GM18519 (cell line): ENCODE measurements around the gene TAF10.

Experiments
- ATAC-seq: cut with Tn5 transposase; IDR thresholded peaks from one replicate; pipeline ENCODE4 v1.9.1; 2021; ENCODE audit warnings: mild to moderate bottlenecking, moderate library complexity; ENCODE audit not compliant: unreplicated experiment, low FRiP score

The TAF10 gene

DNA sequence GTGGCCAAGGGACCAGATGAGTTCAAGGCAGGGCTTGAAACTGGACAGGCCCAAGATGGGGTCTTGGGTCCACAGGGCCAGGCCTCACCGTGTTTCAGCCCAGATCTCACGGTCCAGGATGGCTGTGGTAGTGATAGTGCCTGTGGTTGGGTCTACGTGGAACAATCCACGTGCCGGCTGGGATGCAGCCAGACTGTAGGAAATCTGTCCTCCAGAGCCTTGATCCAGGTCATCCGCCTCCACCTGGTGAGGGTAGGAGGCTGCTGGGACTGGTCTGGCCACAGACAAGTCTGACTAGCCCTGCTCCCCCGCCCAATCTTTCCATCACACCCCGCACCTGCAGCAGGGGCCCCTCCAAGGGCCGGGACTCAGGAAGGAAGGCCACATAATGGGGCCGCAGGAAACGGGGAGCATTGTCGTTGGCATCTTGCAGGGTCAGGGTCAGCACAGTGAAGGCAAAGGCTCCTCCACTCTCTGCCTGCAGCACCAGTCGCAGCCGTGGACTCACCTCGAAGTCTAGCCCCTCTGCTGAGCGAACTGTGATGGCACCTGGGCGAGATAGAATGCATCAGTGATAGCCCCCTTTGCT lies 13.9 kb upstream of the TAF10 start:
- no peak for ATAC-seq

- ATAC-seq: no peak
These were observed 13.3 kb upstream of the TAF10 start for GRCh38 chr11:6625156-6625831.

- no peak for ATAC-seq
These were observed 11.7 kb upstream of the TAF10 start for GRCh38 chr11:6623391-6624363.

- ATAC-seq: no peak
These were observed 10.5 kb upstream of the TAF10 start for GRCh38 chr11:6622261-6623171.

DNA sequence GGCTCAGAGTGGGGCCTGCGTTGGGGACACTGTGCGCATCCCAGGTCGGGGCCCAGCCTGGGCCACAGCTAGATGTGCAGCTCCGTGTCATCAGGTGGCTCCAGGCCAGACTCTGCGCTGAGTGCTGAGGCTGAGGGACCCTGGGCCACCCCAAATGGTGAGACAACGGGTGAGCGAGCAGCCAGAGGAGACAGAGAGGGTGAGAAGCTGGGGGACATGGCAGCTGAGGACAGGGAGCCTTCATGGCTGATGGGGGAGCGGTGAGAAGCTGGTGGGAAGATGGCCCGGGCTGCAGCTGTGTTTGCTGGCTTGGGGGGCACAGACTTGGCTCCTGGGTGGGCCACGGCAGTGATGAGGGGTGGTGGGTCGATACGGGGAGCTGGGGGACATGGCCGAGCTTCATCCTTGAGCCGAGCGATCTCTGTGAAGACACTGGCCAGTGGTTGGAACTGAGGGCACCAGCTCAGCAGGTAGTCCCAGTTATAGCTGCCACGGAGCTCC lies 9.7 kb upstream of the TAF10 start:
- no peak for ATAC-seq

DNA sequence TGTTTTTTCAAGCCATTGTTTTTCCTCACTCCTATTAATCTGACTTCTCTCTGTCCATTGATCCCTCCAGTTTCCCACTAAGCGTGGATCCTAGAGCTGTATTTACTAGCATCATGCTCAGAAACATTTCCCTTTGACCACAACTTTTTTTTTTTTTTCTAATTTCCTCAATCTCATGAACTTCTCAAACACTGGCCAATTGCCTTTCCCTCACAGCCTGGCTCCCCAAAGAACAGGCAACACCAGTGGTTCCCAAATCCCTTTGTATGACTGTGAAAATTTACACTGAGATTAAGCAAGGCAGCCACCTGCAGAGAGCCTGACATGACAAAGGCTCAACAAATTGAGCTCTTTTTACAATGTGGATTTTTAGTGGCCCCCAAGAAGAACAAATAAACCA lies 8.6 kb upstream of the TAF10 start:
- no peak for ATAC-seq

DNA sequence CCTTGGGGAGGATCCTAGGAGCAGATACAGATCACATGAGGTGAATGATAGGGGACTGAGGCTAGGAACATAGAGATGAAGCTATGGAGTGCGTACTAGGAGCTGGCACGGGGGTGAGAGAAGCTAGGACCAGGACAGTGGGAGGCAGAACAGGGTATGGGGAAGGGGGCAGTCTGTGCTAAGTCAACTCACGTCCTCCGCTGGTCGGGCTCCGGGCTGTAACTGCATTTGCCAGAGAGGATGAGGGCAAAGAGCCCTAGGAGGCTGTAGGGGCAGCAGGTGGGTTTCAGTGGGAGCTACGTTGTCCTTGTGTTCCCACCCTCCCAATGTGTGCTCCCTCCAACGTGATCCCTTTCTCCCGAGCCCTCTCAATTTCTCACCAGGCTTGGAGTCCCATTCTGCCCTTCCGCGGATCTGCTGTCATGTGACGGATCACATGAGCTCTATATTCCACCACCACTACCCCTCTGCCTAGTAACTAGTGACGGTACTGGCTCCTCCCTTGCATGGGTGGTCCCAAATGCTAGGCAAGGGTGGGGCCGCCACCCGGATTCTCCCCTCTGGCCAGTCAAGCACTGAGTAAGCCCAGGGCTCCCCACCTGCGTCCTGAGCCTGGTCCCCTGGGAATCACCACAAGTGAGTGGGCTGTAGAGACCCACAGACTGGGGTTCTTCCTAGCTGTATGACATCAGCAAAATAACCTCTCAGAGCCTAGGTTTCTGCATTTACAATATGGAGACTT lies 7.2 kb upstream of the TAF10 start, which contains the start of gene TPP1:
Gene TPP1 (minus strand): TSS at position 419 of the 742 bp plus-strand sequence. CDS start 22 bp downstream, at position 397.
- ATAC-seq: peak; percentile 97

DNA sequence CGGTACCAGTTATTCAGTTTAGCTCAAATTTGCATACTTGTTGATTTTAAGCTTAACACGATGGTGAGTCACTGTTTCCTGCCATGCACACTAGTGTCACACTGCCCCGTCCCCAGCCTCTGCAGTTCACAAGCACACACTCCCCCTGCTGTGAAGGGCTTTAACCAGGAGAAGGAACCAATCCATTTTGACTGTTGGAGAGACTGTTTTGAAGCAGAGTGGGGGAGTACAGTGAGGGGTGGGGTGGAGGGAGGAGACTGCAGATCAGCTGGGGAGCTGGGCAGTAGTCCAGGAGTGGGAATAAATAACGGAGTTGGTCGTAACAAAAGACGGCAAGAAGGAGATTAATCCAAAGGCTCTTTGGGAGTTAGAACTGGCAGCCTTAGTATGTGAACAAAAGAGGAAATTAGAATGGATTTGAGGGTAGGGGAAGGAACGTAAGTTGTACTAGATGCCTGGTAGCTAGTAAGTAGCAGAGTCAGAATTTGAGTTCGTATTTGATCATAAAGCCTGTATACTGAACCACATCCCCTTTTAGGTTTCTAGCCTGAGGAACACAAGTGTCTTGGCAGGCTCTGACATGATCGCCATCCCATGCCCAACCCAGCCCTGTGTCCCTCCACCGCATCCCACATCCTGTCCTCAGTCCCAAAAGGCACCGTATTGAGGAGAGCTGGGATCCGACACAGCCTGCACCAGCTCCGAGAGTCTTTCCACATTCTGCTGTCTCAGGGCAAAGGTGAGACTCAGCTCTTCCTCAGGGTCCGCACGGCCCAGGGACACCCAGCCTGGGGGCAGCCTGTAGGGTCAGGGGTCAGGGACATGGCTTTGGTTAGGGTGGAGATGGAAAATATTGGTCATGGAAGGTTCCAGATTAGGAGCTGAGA lies 6.3 kb upstream of the TAF10 start:
- ATAC-seq: no peak

DNA sequence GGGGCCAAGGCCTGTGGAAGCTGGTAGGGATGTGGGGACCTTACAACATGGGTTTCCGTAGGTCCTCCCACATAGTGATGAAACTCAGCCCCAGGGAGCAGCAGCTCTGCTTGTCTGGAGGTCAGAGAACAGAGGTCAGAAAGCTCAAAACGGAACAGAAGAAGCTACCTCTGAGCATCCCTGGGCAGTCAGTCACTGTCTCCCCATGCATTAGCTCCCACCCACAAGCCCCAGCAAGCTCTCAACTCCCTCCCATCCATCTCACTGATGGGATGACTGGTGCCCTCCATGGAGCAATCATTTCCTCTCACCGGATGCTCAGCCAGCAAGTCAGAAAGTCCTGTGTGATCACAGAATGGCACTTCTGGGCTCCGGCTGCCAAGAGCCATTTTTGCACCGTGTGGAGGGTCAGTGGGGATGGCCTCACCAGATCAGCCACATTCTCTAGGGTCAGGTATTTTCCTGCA lies 5.3 kb upstream of the TAF10 start:
- ATAC-seq: no peak

DNA sequence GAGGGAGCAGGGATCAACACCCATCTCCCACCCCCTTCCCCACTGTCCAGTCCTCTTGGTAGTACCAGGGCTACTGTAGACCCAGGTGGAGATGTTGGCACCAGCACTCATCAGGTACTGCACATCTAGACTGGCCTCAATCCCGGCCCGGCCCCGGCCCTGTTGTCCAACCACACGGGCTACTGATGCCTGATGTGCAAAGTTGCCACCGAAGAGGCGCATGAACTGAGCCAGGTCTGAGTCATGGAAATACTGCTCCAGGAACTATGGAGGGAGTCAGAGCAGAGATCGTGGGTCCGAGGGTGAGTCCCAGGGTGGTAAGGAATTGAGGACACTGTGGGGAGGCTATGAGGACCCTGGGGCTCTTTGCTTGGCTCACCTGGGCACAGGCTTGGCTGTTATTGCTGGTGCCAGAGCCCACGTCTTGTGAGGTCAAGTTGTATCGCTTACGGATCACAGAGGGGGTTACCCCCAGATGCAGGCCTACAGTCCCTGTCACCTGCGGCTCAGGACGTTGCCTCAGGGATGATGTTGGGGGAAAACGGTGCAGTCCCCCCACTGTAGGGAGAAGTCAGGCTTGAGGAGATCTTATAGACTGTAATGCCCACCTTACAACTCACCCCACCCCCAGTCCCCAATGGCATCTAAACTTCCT lies 4.7 kb upstream of the TAF10 start:
- no peak for ATAC-seq

- ATAC-seq: no peak
These were observed 4.0 kb upstream of the TAF10 start for GRCh38 chr11:6615882-6616585.

DNA sequence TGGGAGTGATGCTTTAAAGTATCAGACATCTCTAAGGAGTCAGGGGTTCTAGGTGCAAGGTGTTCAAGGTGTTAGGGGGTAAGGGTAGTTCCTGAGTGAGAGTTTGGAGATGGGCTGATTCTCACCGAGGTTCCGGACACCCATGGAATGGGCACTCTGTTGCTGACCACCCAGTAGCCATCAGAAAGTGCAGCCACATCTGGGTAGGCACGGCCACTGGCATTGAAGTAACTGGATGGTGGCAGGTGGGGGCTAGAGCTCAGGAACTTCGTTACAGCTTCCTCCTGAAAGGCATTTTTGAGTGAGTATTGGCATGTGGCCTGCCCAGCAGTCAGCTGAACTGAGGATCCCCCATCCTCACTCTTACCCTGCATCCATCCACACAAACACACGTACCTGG lies 3.0 kb upstream of the TAF10 start:
- ATAC-seq: no peak

- ATAC-seq: no peak
These were observed 2.4 kb upstream of the TAF10 start for GRCh38 chr11:6614446-6614845.

DNA sequence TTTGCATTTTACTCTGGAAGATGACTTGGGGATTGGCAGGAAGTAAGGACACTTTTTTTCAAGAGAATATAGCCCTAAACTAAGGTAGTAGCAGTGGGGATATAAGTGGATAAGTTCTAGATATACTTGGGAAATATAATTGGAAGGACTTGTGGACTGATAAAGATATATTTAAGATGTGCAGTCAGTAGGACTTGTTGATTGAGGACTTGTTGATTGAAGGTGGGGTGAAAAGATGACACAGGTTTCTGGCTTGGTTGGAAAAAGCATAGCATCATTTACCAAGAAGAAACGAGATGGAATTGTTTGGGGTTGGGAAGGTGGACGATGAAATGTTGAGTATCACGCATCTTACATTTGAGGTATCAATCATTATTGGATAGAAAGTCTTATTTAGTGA lies 1.5 kb upstream of the TAF10 start:
- no peak for ATAC-seq

- peak; percentile 11 for ATAC-seq
These were observed 128 bp downstream of the TAF10 start for GRCh38 chr11:6611963-6612212.

DNA sequence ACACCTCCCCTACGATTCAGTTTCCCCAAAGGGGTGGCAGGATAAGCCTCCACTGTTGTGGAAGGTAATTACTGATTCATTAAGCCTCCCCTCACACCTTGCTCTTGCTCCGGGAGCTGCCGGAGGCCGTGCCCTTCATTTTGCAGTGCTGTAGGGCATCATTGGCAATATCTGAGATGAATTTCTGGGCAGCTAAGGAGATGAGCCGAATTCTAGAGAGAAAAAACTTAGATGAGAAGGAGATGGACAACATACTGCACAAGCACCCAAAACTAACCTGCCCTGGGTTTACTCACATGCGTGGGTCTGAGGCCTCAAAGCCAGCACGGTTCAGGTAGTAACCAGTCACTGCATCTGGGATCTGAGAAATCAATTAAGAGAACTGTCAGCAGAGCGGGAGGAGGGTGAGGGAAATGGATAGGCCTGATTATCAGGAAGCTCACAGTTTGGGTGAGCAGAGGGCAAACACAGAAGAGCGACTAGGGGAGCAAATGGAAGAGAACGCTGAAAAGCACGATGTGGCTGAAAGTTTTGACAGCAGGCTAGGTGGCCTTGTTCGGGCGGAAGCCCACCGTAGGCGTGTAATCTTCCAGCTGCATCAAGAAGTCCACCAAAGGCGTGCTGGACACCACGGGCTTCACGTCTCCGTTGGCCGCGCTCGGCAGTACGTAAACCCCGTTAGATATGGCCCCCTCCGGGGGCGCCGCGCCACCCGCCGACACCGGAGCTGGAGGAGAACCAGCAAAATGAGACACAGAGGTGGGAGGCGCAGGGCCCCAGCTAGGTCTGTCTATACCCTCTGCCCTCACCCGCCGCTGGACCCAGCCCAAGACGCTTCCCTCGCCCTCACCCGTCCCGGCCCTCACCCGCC lies 689 bp downstream of the TAF10 start:
- ATAC-seq: no peak

- ATAC-seq: no peak
These were observed 1.4 kb downstream of the TAF10 start for GRCh38 chr11:6610591-6610990.
